Gastroesophageal sphincter (tissue), 3 donors: ENCODE results near the gene NRSN2.

ENCODE experiments used
- EP300 ChIP-seq: sonication (generic); formaldehyde crosslinking; IDR thresholded peaks from one replicate; pipeline ENCODE4 v1.6.1; 2017; ENCODE audit warnings: antibody characterized with exemption, mild to moderate bottlenecking
- POLR2A ChIP-seq, 2 donors: fragments of 450-650 bp; IDR thresholded peaks; one replicate each; pipeline ENCODE4 v1.6.1; 2017; ENCODE audit warnings: antibody characterized with exemption in 2 of 2, mild to moderate bottlenecking in 2 of 2, moderate library complexity in 1 of 2
- POLR2AphosphoS5 ChIP-seq: sonication (generic); formaldehyde crosslinking; IDR thresholded peaks from one replicate; pipeline ENCODE4 v1.6.1; 2017; ENCODE audit warnings: antibody characterized with exemption
- TF ChIP-seq, protein P1 (sequence below), 4 experiments: fragments of 200-600 bp in 2 of 4; fragments of 450-650 bp in 2 of 4; sonication (generic) in 1 of 4; IDR thresholded peaks; one replicate each; pipeline ENCODE4 v1.5.1; 2017 to 2019; ENCODE audit warnings: antibody characterized with exemption in 4 of 4, mild to moderate bottlenecking in 2 of 4, moderate library complexity in 2 of 4

- TF ChIP-seq, protein P1, sequence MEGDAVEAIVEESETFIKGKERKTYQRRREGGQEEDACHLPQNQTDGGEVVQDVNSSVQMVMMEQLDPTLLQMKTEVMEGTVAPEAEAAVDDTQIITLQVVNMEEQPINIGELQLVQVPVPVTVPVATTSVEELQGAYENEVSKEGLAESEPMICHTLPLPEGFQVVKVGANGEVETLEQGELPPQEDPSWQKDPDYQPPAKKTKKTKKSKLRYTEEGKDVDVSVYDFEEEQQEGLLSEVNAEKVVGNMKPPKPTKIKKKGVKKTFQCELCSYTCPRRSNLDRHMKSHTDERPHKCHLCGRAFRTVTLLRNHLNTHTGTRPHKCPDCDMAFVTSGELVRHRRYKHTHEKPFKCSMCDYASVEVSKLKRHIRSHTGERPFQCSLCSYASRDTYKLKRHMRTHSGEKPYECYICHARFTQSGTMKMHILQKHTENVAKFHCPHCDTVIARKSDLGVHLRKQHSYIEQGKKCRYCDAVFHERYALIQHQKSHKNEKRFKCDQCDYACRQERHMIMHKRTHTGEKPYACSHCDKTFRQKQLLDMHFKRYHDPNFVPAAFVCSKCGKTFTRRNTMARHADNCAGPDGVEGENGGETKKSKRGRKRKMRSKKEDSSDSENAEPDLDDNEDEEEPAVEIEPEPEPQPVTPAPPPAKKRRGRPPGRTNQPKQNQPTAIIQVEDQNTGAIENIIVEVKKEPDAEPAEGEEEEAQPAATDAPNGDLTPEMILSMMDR (IDR thresholded peaks at IDR 0.05) = peak in 2 of 4 experiments; percentile 18 to 28
- no peak for TF ChIP-seq POLR2A (IDR thresholded peaks at IDR 0.05)
- TF ChIP-seq POLR2AphosphoS5 = no peak
- TF ChIP-seq EP300 = no peak
Observed at GRCh38 chr20:362271-363254, 15.7 kb downstream of the NRSN2 start.
